Mesendoderm (in vitro differentiated cells): ENCODE results near the gene TMEM140.
"Not testable (repeated sequence)": the region's sequence is repeated elsewhere in the genome, so short reads cannot be mapped to it uniquely, and the experiment has no call there.

Experiments used
- DNase-seq: peaks from one replicate; pipeline ENCODE4 v3.0.0; 2013
- H2AK5ac ChIP-seq: 2 replicates; pipeline ENCODE4 v1.6.1; 2013; ENCODE audit warnings: low read length, inconsistent platforms
- H2BK120ac ChIP-seq: 2 replicates; pipeline ENCODE4 v1.6.1; 2013; ENCODE audit warnings: low read depth, mild to moderate bottlenecking, low read length, moderate library complexity, mixed read lengths
- H2BK15ac ChIP-seq: replicated peaks from 2 replicates; pipeline ENCODE4 v1.6.1; 2013; ENCODE audit warnings: low read depth, mild to moderate bottlenecking, moderate library complexity
- H2BK5ac ChIP-seq: 2 replicates; pipeline ENCODE4 v1.6.1; 2013; ENCODE audit warnings: low read length, inconsistent platforms
- H3K18ac ChIP-seq: 2 replicates; pipeline ENCODE4 v1.6.1; 2013; ENCODE audit warnings: mild to moderate bottlenecking, low read length, mixed read lengths
- H3K23ac ChIP-seq: one replicate; pipeline ENCODE4 v1.6.1; 2013; ENCODE audit warnings: low read length
- H3K27ac ChIP-seq: 2 replicates; pipeline ENCODE4 v1.5.1; 2013; ENCODE audit warnings: low read depth, mild to moderate bottlenecking, inconsistent platforms, low read length, moderate library complexity
- H3K27me3 ChIP-seq: 2 replicates; pipeline ENCODE4 v1.6.1; 2013; ENCODE audit warnings: low read length, control low read depth, mild to moderate bottlenecking, inconsistent platforms; ENCODE audit not compliant: insufficient read depth, poor library complexity
- H3K36me3 ChIP-seq: 2 replicates; pipeline ENCODE4 v1.6.1; 2013; ENCODE audit warnings: low read length, inconsistent platforms; ENCODE audit not compliant: control insufficient read depth, insufficient read depth
- H3K4ac ChIP-seq: one replicate; pipeline ENCODE4 v1.6.1; 2013; ENCODE audit warnings: low read depth, mild to moderate bottlenecking, low read length, moderate library complexity
- H3K4me1 ChIP-seq: 2 replicates; pipeline ENCODE4 v1.6.1; 2013; ENCODE audit warnings: low read depth, low read length, inconsistent platforms; ENCODE audit not compliant: control insufficient read depth
- H3K4me2 ChIP-seq: 2 replicates; pipeline ENCODE4 v1.6.1; 2013; ENCODE audit warnings: low read length
- H3K4me3 ChIP-seq: 2 replicates; pipeline ENCODE4 v1.5.1; 2013; ENCODE audit warnings: mild to moderate bottlenecking, low read length
- H3K56ac ChIP-seq: one replicate; pipeline ENCODE4 v1.6.1; 2013; ENCODE audit warnings: low read length
- H3K79me1 ChIP-seq: 2 replicates; pipeline ENCODE4 v1.6.1; 2013; ENCODE audit warnings: low read length, inconsistent platforms
- H3K79me2 ChIP-seq: 2 replicates; pipeline ENCODE4 v1.6.1; 2013; ENCODE audit warnings: mild to moderate bottlenecking, low read length; ENCODE audit not compliant: control insufficient read depth, insufficient read depth
- H3K9ac ChIP-seq: 2 replicates; pipeline ENCODE4 v1.6.1; 2013; ENCODE audit warnings: low read length, inconsistent platforms
- H4K5ac ChIP-seq: one replicate; pipeline ENCODE4 v1.6.1; 2013; ENCODE audit warnings: low read length
- H4K8ac ChIP-seq: one replicate; pipeline ENCODE4 v1.6.1; 2013; ENCODE audit warnings: low read depth, mild to moderate bottlenecking, control low read depth, low read length, moderate library complexity
- WGBS: extraction: QIAGEN DNeasy Blood & Tissue Kit; methylation state at CpG from one replicate; pipeline ENCODE4 v1.1.7; 2013; ENCODE audit warnings: low lambda C conversion rate, missing lambda C conversion rate; ENCODE audit not compliant: insufficient coverage; ENCODE audit errors: extremely low coverage; 5-methylcytosine and 5-hydroxymethylcytosine counted together

Gene TMEM140

GRCh38 chr7:135171581-135172291 lies 23.9 kb downstream of the TMEM140 start:
- not testable (repeated sequence) for H3K56ac ChIP-seq, H3K4me3 ChIP-seq, H2BK5ac ChIP-seq, H3K4me2 ChIP-seq, H3K9ac ChIP-seq, H2BK120ac ChIP-seq, H2AK5ac ChIP-seq, H3K27ac ChIP-seq, H3K27me3 ChIP-seq, H4K5ac ChIP-seq, H3K4me1 ChIP-seq, DNase-seq, H3K23ac ChIP-seq, H4K8ac ChIP-seq, H2BK15ac ChIP-seq, H3K18ac ChIP-seq
- H3K79me1 ChIP-seq = peaks cover 17% of the 10 kb centered on the region
- no CpG with 5 or more reads among the region's 19 CpGs for WGBS
- peak overlapping the region; percentile 45 for H3K4ac ChIP-seq
- H3K79me2 ChIP-seq = peaks cover 10% of the 10 kb centered on the region
- H3K36me3 ChIP-seq = peaks cover 13% of the 10 kb centered on the region

GRCh38 chr7:135173916-135174315 lies 26.0 kb downstream of the TMEM140 start:
- not testable (repeated sequence) for H3K27ac ChIP-seq, H2AK5ac ChIP-seq, H3K4me1 ChIP-seq, H3K27me3 ChIP-seq, H3K4me2 ChIP-seq, H3K4me3 ChIP-seq, H3K23ac ChIP-seq, H3K36me3 ChIP-seq, H3K56ac ChIP-seq, H4K8ac ChIP-seq, H3K79me1 ChIP-seq, H3K79me2 ChIP-seq, DNase-seq, H3K4ac ChIP-seq, H4K5ac ChIP-seq, H2BK120ac ChIP-seq, H3K18ac ChIP-seq, H3K9ac ChIP-seq, H2BK15ac ChIP-seq, H2BK5ac ChIP-seq
- no CpG with 5 or more reads among the region's 4 CpGs for WGBS

- Histone ChIP-seq H4K5ac (no peak overlapping the region), H3K23ac (no peak overlapping the region), H3K79me2 (peaks cover under 1% of the 10 kb centered on the region), H3K4me2 (no peak overlapping the region), H3K4me1 (no peaks in the 10 kb centered on the region), H2BK120ac (no peak overlapping the region), H3K18ac (no peak overlapping the region), H3K56ac (no peak overlapping the region), H3K9ac (no peak overlapping the region), H3K79me1 (no peaks in the 10 kb centered on the region), H2BK5ac (no peak overlapping the region), H3K27ac (no peak overlapping the region), H3K4me3 (no peak overlapping the region), H3K27me3 (no peaks in the 10 kb centered on the region), H2AK5ac (no peak overlapping the region), H4K8ac (no peak overlapping the region), H3K4ac (no peak overlapping the region), H3K36me3 (no peaks in the 10 kb centered on the region), H2BK15ac (no peak overlapping the region)
- no CpG with 5 or more reads among the region's 7 CpGs for WGBS
- no peak for DNase-seq
Measured at GRCh38 chr7:135174941-135175340, 27.1 kb downstream of the TMEM140 start.

GRCh38 chr7:135175931-135176330 lies 28.1 kb downstream of the TMEM140 start:
- H3K56ac ChIP-seq = no peak overlapping the region
- H2BK15ac ChIP-seq = no peak overlapping the region
- H3K4ac ChIP-seq = no peak overlapping the region
- no peaks in the 10 kb centered on the region for H3K79me2 ChIP-seq
- H3K23ac ChIP-seq = no peak overlapping the region
- H3K4me2 ChIP-seq = no peak overlapping the region
- WGBS = no CpG with 5 or more reads among the region's 6 CpGs
- no peaks in the 10 kb centered on the region for H3K27me3 ChIP-seq
- H4K8ac ChIP-seq = no peak overlapping the region
- H3K36me3 ChIP-seq = no peaks in the 10 kb centered on the region
- no peaks in the 10 kb centered on the region for H3K4me1 ChIP-seq
- no peak overlapping the region for H3K9ac ChIP-seq
- no peak overlapping the region for H2BK5ac ChIP-seq
- H4K5ac ChIP-seq = no peak overlapping the region
- no peak overlapping the region for H3K18ac ChIP-seq
- H3K4me3 ChIP-seq = no peak overlapping the region
- no peaks in the 10 kb centered on the region for H3K79me1 ChIP-seq
- no peak overlapping the region for H2BK120ac ChIP-seq
- no peak for DNase-seq
- H2AK5ac ChIP-seq = no peak overlapping the region
- no peak overlapping the region for H3K27ac ChIP-seq

GRCh38 chr7:135177028-135177696 lies 29.3 kb downstream of the TMEM140 start:
- Histone ChIP-seq H3K4ac (no peak overlapping the region), H3K18ac (no peak overlapping the region), H2AK5ac (no peak overlapping the region), H3K9ac (no peak overlapping the region), H3K79me1 (no peaks in the 10 kb centered on the region), H2BK15ac (no peak overlapping the region), H4K8ac (no peak overlapping the region), H3K27ac (no peak overlapping the region), H3K56ac (no peak overlapping the region), H2BK120ac (no peak overlapping the region), H3K4me2 (no peak overlapping the region), H3K36me3 (no peaks in the 10 kb centered on the region), H3K4me3 (no peak overlapping the region), H3K4me1 (no peaks in the 10 kb centered on the region), H3K23ac (no peak overlapping the region), H3K27me3 (no peaks in the 10 kb centered on the region), H2BK5ac (no peak overlapping the region), H3K79me2 (no peaks in the 10 kb centered on the region), H4K5ac (no peak overlapping the region)
- DNase-seq = peak; percentile 80
- WGBS = no CpG with 5 or more reads among the region's 9 CpGs
